GF-D8 (cell line): Measurements from ENCODE around the gene MBD5.

ENCODE experiments used
- DNase-seq: peaks from one replicate; lab custom pipeline; 2025; lab: John Stamatoyannopoulos, UW

MBD5 gene

DNA sequence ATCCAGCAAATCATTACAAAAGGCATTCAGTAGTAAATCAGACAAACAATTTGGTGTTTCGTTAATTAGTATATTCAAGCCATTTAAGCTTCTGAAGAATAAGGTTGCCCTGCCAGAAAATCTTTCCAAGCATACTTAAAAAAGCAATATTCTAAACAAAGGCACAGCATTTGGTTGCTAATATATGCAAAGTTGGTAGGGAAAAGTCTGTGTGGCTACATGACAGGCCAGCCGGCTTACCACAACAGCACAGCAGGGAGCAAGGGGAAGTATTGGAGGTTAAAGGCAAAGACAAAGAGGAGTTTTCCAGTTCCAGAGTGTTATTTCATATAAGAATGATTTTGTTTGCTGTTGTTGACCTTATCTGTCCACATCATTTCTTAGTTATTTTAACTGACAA is 282.3 kb downstream of the MBD5 start:
- DNase-seq, result no peak

DNA sequence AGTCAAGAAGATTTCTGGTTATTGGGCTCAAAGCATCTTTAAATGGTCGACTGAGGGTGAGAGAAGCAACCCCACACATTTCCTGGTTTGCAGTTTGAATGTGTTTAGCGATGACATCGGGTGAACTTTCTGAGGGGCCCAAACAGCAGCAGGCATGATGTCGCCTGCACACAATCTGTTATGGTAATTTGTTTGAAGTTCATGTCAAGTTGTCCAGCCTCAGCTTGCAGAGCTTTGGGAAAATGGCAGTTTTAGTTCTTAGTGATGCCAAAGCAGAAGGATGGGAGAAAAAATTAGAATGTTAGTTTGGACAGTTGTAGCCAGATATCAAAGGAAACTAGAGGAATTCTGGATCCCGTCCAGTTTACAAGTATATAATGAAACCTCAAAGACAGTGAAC is 284.6 kb downstream of the MBD5 start:
- no peak for DNase-seq

DNA sequence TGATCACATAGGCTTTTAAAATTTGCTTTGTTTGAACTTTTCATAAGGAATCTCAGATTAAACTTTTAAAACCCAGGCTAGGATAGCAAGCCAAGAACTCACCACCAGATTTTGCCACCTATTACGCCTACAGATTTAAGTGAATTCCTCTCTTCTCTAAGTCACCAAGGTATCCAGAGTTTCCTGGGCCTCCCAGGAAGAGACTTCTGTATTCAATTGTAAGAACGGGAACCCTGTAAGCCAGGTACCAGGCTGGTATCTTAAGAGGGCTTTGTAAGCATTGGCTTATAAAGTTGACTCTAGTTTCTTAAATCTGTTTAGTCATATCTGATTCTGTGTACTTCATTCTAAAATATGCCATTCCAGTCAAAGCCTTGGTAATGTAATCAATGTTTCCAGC is 285.1 kb downstream of the MBD5 start:
- no peak for DNase-seq

DNA sequence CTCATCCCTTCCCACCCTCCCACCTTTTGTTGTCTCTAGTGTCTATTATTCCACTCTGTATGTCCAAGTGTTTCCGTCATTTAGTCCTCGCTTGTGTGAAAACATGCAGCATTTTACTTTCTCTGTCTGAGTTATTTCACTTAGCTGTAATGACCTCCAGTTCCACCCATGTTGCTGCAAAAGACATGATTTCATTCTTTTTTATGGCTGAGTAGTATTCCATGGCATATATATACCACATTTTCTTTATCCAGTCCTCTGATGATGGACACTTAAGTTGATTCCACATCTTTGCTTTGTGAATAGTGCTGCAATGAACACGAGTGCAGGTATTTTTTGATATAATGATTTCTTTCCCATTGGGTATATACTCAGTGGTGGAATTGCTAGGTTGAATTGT is 296.7 kb downstream of the MBD5 start:
- no peak for DNase-seq

DNA sequence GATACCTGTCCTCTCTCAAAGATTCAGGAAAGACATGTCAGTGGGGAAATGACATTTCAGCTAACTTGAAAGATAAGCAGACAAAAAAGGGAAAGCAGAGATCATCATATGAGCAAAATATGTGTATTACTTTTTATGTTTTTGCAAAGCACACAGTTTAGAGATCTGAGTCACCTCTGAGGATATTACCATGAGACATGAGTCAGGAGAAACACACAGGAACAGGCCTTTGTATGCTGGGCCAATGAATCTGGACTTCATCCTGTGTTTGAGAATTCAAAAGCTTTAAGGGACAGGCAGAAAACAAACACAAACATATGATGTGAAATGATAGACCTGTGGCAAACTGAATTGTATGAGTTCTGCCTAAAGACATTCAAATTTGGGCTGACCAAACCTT is 317.6 kb downstream of the MBD5 start:
- DNase-seq, result no peak

DNA sequence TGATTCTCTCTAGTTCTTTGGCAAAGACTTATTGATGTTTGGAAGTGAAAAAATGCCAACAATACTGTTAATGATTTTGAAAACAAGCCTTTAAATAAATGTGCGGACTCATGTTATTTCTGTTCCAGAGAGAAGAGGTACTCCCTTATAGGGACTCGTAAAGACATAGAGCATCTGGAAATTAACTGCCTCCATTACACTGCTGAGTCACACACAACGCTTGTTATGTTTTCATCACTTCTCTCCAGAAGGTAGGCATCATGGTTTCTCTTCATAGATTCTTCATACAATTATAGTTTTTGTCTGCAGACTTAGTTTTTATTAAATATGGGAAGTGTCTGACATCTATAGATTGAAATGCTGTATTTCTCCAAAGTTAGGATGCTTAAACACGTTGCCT is 321.2 kb downstream of the MBD5 start:
- DNase-seq, result no peak

DNA sequence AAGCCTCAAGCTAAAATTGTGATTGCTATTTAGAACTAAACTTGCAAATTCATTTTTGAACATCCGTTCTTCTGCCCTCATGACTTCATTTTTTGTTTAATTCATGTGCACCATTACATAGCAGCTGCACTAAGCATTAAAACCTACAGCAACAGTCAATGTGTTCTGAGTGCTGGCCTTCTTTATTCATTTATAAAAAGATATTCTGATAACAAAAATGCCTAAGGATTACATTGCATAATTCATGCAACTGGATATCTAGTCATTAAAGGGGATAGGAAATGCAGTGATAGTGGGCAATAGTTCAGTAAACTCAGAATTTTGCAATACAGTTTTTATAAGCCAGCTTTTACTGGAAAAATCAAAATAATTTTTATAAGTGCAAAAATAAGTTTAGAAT is 329.3 kb downstream of the MBD5 start:
- DNase-seq, result no peak

DNA sequence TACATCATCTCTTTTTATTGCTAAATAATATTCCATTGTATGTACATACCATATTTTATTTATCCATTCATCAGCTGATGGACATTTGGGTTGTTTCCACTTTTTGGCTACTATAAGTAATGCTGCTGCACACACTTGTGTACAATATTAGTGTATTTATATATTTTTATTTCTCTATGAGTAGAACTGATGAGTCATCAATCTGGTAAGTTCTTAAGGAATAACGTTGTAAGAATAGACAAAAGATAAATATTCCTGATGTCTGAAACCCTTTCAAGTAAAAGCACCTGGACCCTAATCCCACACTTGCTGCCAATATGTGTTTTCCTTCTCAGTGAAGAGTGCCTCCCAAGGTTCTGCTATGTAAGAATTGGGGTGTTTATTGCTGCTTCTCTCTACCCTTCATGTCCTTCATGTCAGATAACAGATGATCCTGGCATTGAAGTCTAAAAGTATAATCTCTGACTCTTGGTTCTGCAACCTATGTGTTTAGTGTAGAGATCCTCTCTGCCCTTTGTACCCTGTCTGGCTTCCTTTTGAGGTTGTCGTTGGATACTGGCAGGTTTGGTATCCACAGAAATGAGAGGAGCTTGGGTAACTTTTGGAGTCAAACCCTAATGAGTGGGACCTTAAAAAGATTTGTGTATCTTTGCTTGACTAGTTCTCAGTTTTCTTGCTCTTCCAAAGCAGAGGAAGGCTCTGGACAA is 330.7 kb downstream of the MBD5 start:
- no peak for DNase-seq

DNA sequence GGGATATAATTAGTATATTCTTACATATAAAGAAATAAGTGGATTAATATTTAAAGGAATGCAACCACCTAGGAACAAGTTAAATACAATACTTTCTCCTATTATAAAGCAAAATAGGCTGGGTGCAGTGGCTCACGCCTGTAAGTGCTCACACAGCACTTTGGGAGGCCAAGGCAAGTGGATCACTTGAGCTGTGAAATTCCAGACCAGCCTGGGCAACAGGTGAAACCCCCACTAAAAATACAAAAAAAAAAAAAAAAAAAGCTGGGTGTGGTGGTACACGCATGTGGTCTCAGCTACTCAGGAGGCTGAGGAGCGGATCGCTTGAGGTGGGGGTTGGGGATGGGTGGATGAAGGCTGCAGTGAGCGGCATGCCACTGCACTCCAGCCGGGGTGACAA is 337.5 kb downstream of the MBD5 start:
- no peak for DNase-seq

DNA sequence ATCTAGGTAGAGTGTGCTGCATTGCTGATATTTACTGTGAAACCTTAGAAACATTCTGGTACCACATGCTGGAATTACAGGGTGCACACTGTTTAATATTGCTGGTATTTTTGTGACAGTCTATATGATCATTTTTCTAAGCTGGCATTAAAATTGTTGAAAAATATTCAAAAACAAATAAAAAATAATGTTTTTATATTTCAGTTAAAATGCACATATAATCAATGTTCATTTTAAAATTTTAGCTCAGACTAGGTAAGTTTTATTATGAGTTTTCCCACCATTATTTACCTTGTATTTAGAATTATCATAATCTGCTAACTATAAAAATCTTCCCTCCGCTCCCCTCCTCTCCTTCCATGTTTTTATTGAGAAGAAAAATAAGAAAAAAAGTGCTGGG is 339.8 kb downstream of the MBD5 start:
- no peak for DNase-seq

DNA sequence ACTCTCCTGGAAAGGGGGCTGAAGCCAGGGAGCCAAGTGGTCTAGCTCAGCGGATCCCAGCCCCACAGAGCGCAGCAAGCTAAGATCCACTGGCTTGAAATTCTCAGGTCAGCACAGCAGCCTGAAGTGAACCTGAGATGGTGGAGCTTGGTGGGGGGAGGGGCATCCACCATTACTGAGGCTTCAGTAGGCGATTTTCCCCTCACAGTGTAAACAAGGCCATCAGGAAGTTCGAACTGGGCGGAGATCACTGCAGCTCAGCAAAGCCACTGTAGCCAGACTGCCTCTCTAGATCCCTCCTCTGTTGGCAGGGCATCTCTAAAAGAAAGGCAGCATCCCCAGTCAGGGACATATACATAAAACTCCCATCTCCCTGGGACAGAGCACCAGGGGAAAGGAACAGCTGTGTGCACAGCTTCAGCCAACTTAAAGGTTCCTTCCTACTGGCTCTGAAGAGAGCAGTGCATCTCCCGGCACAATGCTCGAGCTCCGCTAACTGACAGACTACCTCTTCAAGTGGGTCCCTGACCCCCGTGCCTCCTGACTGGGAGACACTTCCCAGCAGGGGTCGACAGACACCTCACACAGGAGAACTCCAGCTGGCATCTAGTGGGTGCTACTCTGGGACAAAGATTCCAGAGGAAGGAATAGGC is 341.4 kb downstream of the MBD5 start:
- no peak for DNase-seq

DNA sequence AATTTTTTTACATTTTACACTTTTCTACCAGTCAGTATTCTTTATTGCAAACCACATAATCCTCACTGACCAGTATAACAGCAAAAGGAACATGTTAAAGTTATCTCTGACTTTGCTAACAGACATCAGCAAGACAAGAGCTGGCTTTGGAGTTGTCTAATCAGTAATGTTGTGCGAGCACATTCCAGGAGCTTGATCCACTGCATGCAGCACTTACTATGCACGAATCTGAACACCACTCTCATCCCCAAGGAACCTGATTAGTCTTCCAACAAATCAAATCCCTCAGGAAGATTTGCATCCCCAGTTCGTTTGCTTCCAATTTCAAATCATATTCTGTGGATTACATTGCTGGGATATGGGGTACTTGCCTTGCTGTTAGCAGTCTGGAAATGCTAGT is 354.3 kb downstream of the MBD5 start:
- no peak for DNase-seq

DNA sequence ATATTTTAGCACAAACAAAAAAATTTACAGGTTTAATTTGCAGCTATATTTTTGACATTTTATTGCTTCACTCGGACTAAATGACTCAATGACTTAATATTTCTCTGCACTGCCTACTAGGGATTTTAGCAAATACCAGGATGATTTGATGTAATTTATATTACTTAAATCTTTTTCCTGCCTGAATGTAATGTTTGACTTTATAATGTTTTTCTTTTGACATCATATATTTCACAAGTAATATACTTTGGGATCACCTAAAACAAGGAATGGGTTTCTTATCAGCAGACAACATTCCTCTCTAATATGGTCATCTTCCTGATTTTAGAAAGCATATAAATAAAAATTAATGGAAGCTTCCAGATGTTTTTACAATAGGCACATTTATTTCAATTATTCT is 370.4 kb downstream of the MBD5 start:
- DNase-seq, result no peak

DNA sequence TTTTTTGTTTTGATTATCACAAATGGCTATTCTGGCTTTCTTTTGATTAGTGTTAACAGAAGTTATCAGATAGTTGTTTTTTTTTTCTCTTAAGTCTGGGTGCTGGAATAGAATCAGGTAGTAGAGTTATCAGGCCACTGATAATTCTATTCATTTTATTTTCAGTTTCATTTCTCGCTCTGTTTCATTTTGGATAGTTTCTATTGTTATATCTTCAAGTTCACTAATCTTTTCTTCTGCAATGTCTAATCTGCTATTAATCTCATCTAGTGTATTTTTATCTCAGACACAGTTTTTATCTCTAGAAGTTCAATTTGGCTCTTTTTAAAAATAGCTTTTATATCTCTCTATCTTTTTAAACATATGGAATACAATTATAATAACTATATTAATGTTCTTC is 381.9 kb downstream of the MBD5 start:
- DNase-seq, result no peak

DNA sequence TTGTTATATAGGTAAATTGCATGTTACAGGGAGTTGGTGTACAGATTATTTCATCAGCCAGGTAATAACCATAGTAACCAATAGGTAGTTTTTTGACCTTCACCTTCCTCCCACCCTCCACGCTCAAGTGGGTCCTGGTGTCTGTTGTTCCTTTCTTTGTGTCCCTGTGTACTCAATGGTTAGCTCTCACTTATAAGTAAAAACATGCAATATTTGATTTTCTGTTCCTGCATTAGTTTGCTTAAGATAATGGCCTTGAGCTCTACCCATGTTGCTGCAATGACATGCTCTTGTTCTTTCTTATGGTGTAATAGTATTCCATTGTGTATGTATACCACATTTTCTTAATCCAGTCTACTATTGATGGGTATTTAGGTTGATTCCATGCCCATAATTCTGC is 390.0 kb downstream of the MBD5 start:
- DNase-seq, result no peak

DNA sequence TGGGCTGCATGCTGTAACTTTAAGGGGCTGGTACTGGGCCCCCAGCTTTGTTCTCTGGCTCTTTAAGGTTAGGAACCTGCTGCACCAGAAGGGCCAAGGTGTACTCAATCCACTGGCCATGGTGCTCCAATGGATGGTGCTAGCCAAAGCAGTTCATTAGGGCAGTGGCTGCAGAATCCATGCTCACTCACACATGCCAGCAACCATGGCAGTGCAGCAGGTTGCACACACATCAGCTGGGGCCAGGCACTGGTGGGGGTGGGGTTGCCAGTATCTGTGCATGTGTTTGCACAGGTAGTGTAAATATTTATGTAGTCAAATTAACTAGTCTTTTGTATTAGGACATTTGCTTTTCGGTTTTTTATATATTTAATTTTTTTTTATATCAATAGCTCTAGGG is 395.4 kb downstream of the MBD5 start:
- DNase-seq, result no peak

DNA sequence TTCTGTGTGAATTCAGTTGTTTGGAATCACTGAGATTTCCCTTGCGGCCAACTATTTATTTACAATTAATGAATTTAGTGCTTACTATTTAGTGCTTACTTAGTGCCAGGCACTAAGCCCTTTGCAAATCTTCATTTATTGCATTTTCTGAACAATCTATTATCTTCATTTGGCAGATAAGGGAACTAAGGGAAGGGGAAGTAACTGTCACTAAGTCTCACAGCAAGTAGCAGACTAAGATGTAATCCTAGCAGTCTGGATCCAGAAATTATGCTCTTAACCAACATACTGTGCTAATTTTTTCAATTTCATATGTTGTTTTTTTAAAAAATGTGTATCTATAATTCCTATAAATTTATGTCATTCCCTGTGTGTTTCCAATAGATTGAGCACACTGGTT is 409.2 kb downstream of the MBD5 start:
- no peak for DNase-seq

DNA sequence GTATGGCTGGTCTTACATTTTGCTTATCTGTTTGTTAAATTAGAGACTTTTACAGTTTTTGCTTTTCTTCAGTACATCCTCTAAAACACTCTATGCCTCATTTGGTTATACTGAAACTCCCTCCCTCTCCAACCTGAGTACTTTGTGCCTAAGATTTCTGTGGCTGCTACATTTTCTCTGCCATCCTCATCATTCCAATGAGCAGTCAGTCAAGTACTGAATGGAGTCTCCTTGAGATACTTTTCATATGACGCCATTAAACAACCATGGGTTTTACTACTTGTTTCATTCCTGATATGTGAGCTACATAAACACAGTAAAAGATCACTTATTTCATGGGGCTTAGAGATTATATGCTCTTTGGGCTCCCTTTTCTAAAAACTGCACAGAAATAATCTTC is 427.0 kb downstream of the MBD5 start:
- no peak for DNase-seq

DNA sequence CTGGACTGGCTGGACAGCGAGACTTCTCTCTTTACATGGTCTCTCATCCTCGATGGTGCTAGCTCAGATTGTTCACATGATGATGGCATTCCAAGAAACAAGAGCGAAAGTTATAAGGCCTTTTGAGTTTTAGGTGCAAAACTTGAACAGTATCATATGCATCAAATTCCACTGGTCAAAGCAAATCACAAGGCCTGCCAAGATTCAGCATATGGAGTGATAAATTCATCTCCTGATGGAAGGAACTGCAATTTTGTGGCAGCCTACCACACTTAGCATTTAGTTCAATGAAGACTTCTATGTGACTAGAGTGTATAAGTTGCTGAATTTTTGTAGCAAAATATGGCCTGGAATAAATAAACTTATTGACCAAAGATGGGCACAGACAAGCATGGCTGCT is 429.6 kb downstream of the MBD5 start:
- DNase-seq, result no peak

DNA sequence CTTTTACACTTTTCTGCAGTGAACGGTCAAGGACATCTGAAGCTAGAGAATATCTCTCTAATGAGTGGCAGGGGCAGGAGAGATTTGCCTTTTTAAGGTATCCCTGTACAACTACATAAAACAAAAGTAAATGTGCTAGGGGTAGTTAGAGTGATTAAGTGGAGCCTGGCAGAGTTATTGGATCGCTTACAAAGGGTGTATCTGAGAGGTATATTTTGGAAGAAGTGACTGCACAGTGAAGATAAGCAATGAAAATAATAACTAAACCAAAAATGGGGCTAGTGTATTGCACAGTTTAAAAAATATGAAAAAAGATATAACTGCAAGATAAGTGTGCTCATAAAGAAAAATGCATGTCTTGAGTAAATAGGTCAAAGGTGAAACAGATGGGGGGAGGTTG is 430.2 kb downstream of the MBD5 start:
- no peak for DNase-seq

DNA sequence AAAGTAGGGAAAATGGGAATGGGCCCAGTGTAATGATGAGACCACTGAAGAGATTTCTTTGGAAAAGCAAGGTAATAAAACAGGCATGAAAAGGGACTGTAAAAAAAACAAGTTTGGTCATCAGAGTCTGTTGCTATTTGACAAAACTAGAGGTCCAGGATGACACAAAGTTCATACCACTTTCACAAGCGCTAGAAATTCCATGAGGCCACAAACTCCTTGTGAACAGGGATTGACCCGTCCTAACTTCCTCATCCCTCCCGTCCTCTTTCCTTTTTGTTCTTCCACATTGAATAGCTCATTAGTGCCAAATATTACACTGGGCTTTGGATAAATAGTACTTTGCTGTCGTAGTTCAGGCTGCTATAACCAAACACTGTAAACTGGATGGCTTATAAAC is 434.9 kb downstream of the MBD5 start:
- no peak for DNase-seq

DNA sequence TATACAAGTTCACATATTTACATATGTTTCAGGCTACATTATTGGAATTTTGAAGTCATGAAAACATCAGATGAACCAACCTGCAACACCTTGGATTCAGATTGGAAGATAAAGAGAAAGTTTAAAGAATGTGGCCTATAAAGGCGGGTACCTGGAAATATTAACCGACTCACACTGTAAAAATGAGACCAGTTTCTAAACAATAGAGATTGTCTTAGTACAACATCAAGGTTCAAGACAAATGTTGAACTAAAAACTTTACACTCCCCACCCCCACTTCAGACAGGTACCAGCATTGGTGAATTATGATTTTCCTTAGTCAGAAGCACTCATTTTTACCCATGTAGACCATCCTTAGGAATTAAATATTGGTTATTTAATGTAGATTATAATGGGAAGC is 437.3 kb downstream of the MBD5 start:
- no peak for DNase-seq

DNA sequence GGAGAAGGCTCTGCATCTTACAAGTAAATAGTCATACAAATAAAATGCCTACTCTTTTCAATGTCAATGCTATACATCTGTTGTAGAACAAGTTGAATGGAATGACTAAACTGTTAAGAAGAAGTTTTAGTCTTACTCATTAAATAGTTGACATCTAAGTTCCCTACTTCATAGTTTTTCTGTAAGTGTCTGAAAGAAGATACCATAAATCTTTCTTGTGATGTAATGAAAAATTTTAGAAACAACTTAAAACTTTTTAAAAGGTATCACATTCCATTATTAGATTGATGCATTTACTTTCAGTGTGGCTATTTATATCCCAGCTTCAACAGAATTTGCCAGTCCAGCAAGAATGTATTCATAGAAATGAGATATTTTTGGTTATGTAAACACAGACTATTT is 438.5 kb downstream of the MBD5 start:
- DNase-seq, result no peak

DNA sequence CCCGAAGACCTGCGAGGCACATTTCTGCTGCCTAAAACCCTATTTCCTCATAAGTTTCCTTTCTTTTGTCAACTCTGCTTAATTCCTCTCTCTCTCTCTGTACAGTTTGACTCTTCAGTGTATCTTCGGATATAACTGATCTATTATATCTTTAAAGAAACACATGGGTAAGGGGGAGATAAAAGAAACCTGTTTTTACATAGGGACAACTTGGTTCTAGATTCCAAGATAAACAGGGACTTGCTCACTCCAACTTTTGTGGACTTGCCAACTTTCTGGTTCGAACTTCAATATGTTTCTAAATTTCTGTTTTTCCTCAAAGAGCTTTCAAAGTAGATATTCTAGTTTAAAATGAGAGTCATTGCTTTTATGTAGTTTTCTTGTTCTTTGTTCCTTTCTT is 441.0 kb downstream of the MBD5 start:
- no peak for DNase-seq
